Stimulated activated naive B cell treated with anti-CD40 and anti-IgM and Interleukin-4, amounts not matched to agents 10 μg/mL and 1 μg/mL and 100 μg/mL, for 72 hours (primary cell): ENCODE data around the gene GAGE12H.
A peak's percentile ranks its signal among the peaks of the same experiment; 100 is the strongest.
"Not testable (repeated sequence)": the region's sequence is repeated elsewhere in the genome, so short reads cannot be mapped to it uniquely, and the experiment has no call there.

Experiments
- ATAC-seq, 2 donors: fragments of 150-1000 bp; cut with Tn5 transposase; replicated peaks; 2 replicates each; pipeline ENCODE4 v1.10.0; 2021; ENCODE audit warnings: moderate library complexity in 1 of 2
- DNase-seq: peaks from one replicate; pipeline ENCODE4 v3.0.0; 2021
- H3K27ac Mint-ChIP-seq: one replicate; pipeline ENCODE4 v1.8.0; 2022; ENCODE audit warnings: mild to moderate bottlenecking, mixed read lengths
- H3K27me3 Mint-ChIP-seq, 2 donors: one replicate each; pipeline ENCODE4 v1.8.0; 2022; ENCODE audit warnings: mixed read lengths in 2 of 2
- H3K36me3 Mint-ChIP-seq, 2 donors: one replicate each; pipeline ENCODE4 v1.8.0; 2022; ENCODE audit warnings: mixed read lengths in 2 of 2, mild to moderate bottlenecking in 1 of 2
- H3K4me1 Mint-ChIP-seq, 2 donors: one replicate each; pipeline ENCODE4 v1.8.0; 2022; ENCODE audit warnings: mixed read lengths in 2 of 2, mild to moderate bottlenecking in 1 of 2
- H3K4me3 Mint-ChIP-seq, 2 donors: one replicate each; pipeline ENCODE4 v1.8.0; 2022; ENCODE audit warnings: mild to moderate bottlenecking in 2 of 2, mixed read lengths in 2 of 2, moderate library complexity in 1 of 2
- H3K9me3 Mint-ChIP-seq, 2 donors: one replicate each; pipeline ENCODE4 v1.8.0; 2022; ENCODE audit warnings: mixed read lengths in 2 of 2, mild to moderate bottlenecking in 1 of 2

The GAGE12H gene

GRCh38 chrX:49579649-49580048, at the start of gene GAGE12H:
GAGE12H (plus strand) TSS chrX:49579949; CDS start chrX:49581104, 1,155 bp downstream.
- not testable (repeated sequence) for H3K27me3 Mint-ChIP-seq, ATAC-seq, DNase-seq, H3K4me1 Mint-ChIP-seq, H3K9me3 Mint-ChIP-seq, H3K4me3 Mint-ChIP-seq, H3K27ac Mint-ChIP-seq, H3K36me3 Mint-ChIP-seq

- not testable (repeated sequence) for DNase-seq, H3K27ac Mint-ChIP-seq, H3K4me3 Mint-ChIP-seq, H3K4me1 Mint-ChIP-seq, H3K36me3 Mint-ChIP-seq, ATAC-seq, H3K27me3 Mint-ChIP-seq, H3K9me3 Mint-ChIP-seq
These were observed 47.9 kb upstream of the GAGE12H start, which contains the start of gene GAGE12C for GRCh38 chrX:49531877-49532276. GAGE12C (plus strand) TSS chrX:49532177; CDS start chrX:49533332, 1,155 bp downstream.

GRCh38 chrX:49541433-49541832, 38.3 kb upstream of the GAGE12H start, which contains the start of gene GAGE12D:
GAGE12D (plus strand) TSS chrX:49541733; CDS start chrX:49542888, 1,155 bp downstream.
- not testable (repeated sequence) for H3K4me3 Mint-ChIP-seq, H3K36me3 Mint-ChIP-seq, DNase-seq, ATAC-seq, H3K4me1 Mint-ChIP-seq, H3K9me3 Mint-ChIP-seq, H3K27me3 Mint-ChIP-seq, H3K27ac Mint-ChIP-seq

GRCh38 chrX:49550989-49551388, 28.8 kb upstream of the GAGE12H start, which contains the start of gene GAGE12E:
GAGE12E (plus strand) TSS chrX:49551289; CDS start chrX:49552444, 1,155 bp downstream.
- not testable (repeated sequence) for H3K27ac Mint-ChIP-seq, DNase-seq, H3K4me1 Mint-ChIP-seq, ATAC-seq, H3K27me3 Mint-ChIP-seq, H3K4me3 Mint-ChIP-seq, H3K9me3 Mint-ChIP-seq, H3K36me3 Mint-ChIP-seq

GRCh38 chrX:49560542-49560941, 19.2 kb upstream of the GAGE12H start, which contains the start of gene GAGE12F:
GAGE12F (plus strand) TSS chrX:49560842; CDS start chrX:49561997, 1,155 bp downstream.
- not testable (repeated sequence) for DNase-seq, H3K9me3 Mint-ChIP-seq, H3K36me3 Mint-ChIP-seq, ATAC-seq, H3K27ac Mint-ChIP-seq, H3K27me3 Mint-ChIP-seq, H3K4me3 Mint-ChIP-seq, H3K4me1 Mint-ChIP-seq

GRCh38 chrX:49568728-49569127, 11.0 kb upstream of the GAGE12H start:
- not testable (repeated sequence) for ATAC-seq, H3K4me1 Mint-ChIP-seq, H3K27me3 Mint-ChIP-seq, H3K27ac Mint-ChIP-seq, H3K36me3 Mint-ChIP-seq, DNase-seq, H3K4me3 Mint-ChIP-seq, H3K9me3 Mint-ChIP-seq

- not testable (repeated sequence) for DNase-seq, ATAC-seq, H3K9me3 Mint-ChIP-seq, H3K4me3 Mint-ChIP-seq, H3K27me3 Mint-ChIP-seq, H3K27ac Mint-ChIP-seq, H3K4me1 Mint-ChIP-seq, H3K36me3 Mint-ChIP-seq
These were observed 10.6 kb upstream of the GAGE12H start for GRCh38 chrX:49569152-49569551.

- ATAC-seq, H3K9me3 Mint-ChIP-seq, H3K36me3 Mint-ChIP-seq, H3K4me3 Mint-ChIP-seq, DNase-seq, H3K27ac Mint-ChIP-seq, H3K4me1 Mint-ChIP-seq, H3K27me3 Mint-ChIP-seq: not testable (repeated sequence)
These were observed 9.6 kb upstream of the GAGE12H start, which contains the start of gene GAGE12G for GRCh38 chrX:49570100-49570499. GAGE12G (plus strand) TSS chrX:49570400; CDS start chrX:49571555, 1,155 bp downstream.

GRCh38 chrX:49589196-49589595, 9.4 kb downstream of the GAGE12H start, which contains the start of gene GAGE2A:
GAGE2A (plus strand) TSS chrX:49589496; CDS start chrX:49590651, 1,155 bp downstream.
- H3K4me1 Mint-ChIP-seq, H3K36me3 Mint-ChIP-seq, H3K4me3 Mint-ChIP-seq, H3K27ac Mint-ChIP-seq, H3K27me3 Mint-ChIP-seq, ATAC-seq, H3K9me3 Mint-ChIP-seq, DNase-seq: not testable (repeated sequence)

- not testable (repeated sequence) for H3K36me3 Mint-ChIP-seq, ATAC-seq, H3K4me3 Mint-ChIP-seq, H3K27ac Mint-ChIP-seq, H3K4me1 Mint-ChIP-seq, H3K27me3 Mint-ChIP-seq, H3K9me3 Mint-ChIP-seq
- peak; percentile 5 for DNase-seq
These were observed 10.2 kb downstream of the GAGE12H start for GRCh38 chrX:49589769-49590478.

- not testable (repeated sequence) for H3K9me3 Mint-ChIP-seq, H3K27me3 Mint-ChIP-seq, DNase-seq, H3K27ac Mint-ChIP-seq, H3K4me1 Mint-ChIP-seq, H3K4me3 Mint-ChIP-seq, ATAC-seq, H3K36me3 Mint-ChIP-seq
These were observed 10.7 kb downstream of the GAGE12H start for GRCh38 chrX:49590488-49590887.

- not testable (repeated sequence) for H3K4me3 Mint-ChIP-seq, DNase-seq, H3K27ac Mint-ChIP-seq, ATAC-seq, H3K36me3 Mint-ChIP-seq, H3K4me1 Mint-ChIP-seq, H3K27me3 Mint-ChIP-seq, H3K9me3 Mint-ChIP-seq
These were observed 19.0 kb downstream of the GAGE12H start, which contains the start of gene GAGE1 for GRCh38 chrX:49598720-49599119. GAGE1 (plus strand) TSS chrX:49599020; CDS start chrX:49600175, 1,155 bp downstream.

GRCh38 chrX:49610718-49611310, 31.1 kb downstream of the GAGE12H start:
- no peaks in the 10 kb centered on the region for H3K36me3 Mint-ChIP-seq
- no peak for ATAC-seq
- no peak for DNase-seq
- no peak overlapping the region for H3K4me3 Mint-ChIP-seq
- H3K9me3 Mint-ChIP-seq = no peaks in the 10 kb centered on the region
- H3K27me3 Mint-ChIP-seq = peaks cover 4 to 6% of the 10 kb centered on the region in 2 donors
- H3K4me1 Mint-ChIP-seq = no peaks in the 10 kb centered on the region
- H3K27ac Mint-ChIP-seq = no peak overlapping the region

GRCh38 chrX:49618574-49618973, 38.8 kb downstream of the GAGE12H start:
- peaks cover 3 to 6% of the 10 kb centered on the region in 2 donors for H3K27me3 Mint-ChIP-seq
- peaks cover 0 to 2% of the 10 kb centered on the region in 2 donors for H3K9me3 Mint-ChIP-seq
- ATAC-seq (no peak), DNase-seq (no peak)
- no peaks in the 10 kb centered on the region for H3K36me3 Mint-ChIP-seq
- no peaks in the 10 kb centered on the region for H3K4me1 Mint-ChIP-seq
- no peak overlapping the region for H3K4me3 Mint-ChIP-seq
- H3K27ac Mint-ChIP-seq = no peak overlapping the region
